WTC11 (cell line): ENCODE results near the gene SNCAIP. TPM values are rescaled to one million over a fixed set of nuclear protein-coding genes. Genes with fewer than 3 reads are reported as not detected.

Experiments used
- ATAC-seq: fragments of 200-7000 bp; cut with Tn5 transposase; 2 replicates; pipeline ENCODE4 v1.10.0; 2021; ENCODE audit warnings: mild to moderate bottlenecking, moderate library complexity
- CTCF ChIA-PET: fragments of 300-600 bp; sonication (Branson Sonifier 250); formaldehyde crosslinking; loops from one replicate; lab custom pipeline; 2021; ENCODE audit warnings: antibody characterized with exemption; lab: Charles Lee
- POLR2A ChIA-PET: fragments of 350-600 bp; sonication (Branson Sonifier 250); formaldehyde crosslinking; loops from one replicate; lab custom pipeline; 2021; ENCODE audit warnings: antibody characterized with exemption; lab: Charles Lee
- DNase-seq: peaks from one replicate; pipeline ENCODE4 v3.0.0; 2021; ENCODE audit warnings: low spot score
- H3K27ac Mint-ChIP-seq: 2 replicates; pipeline ENCODE4 v1.8.0; 2021; ENCODE audit warnings: mixed read lengths
- H3K27me3 Mint-ChIP-seq: 2 replicates; pipeline ENCODE4 v1.8.0; 2021; ENCODE audit warnings: low read depth, mild to moderate bottlenecking, moderate library complexity, mixed read lengths
- H3K36me3 Mint-ChIP-seq: 2 replicates; pipeline ENCODE4 v1.8.0; 2021; ENCODE audit warnings: mixed read lengths
- H3K4me1 Mint-ChIP-seq: 2 replicates; pipeline ENCODE4 v1.8.0; 2022; ENCODE audit warnings: mixed read lengths
- H3K4me3 Mint-ChIP-seq: 2 replicates; pipeline ENCODE4 v1.8.0; 2021; ENCODE audit warnings: mild to moderate bottlenecking, moderate library complexity, mixed read lengths
- H3K9me3 Mint-ChIP-seq: 2 replicates; pipeline ENCODE4 v1.8.0; 2021; ENCODE audit warnings: mixed read lengths
- CREB1 ChIP-seq: sonication (generic); formaldehyde crosslinking; IDR thresholded peaks from 2 replicates; pipeline ENCODE4 v1.8.0; 2023; ENCODE audit warnings: mild to moderate bottlenecking, missing genetic modification reagents
- GABPB1 ChIP-seq: sonication (generic); formaldehyde crosslinking; IDR thresholded peaks from 2 replicates; pipeline ENCODE4 v1.8.1; 2023; ENCODE audit warnings: mild to moderate bottlenecking, missing genetic modification reagents
- GTF2I ChIP-seq: fragments of 250-450 bp; sonication (Bioruptor Pico); conservative IDR thresholded peaks from 2 replicates; pipeline ENCODE4 v1.4.0; 2021; ENCODE audit warnings: mild to moderate bottlenecking
- IRF2 ChIP-seq: sonication (generic); formaldehyde crosslinking; IDR thresholded peaks from 2 replicates; pipeline ENCODE4 v1.8.0; 2022; ENCODE audit warnings: low read depth, missing genetic modification reagents, borderline replicate concordance
- JUN ChIP-seq: sonication (generic); formaldehyde crosslinking; IDR thresholded peaks from 2 replicates; pipeline ENCODE4 v1.8.0; 2023; ENCODE audit warnings: mild to moderate bottlenecking, missing genetic modification reagents
- NFYB ChIP-seq: sonication (generic); formaldehyde crosslinking; conservative IDR thresholded peaks from 2 replicates; pipeline ENCODE4 v1.8.0; 2022; ENCODE audit warnings: low read depth, missing genetic modification reagents
- NR3C1 ChIP-seq: sonication (generic); formaldehyde crosslinking; conservative IDR thresholded peaks from 2 replicates; pipeline ENCODE4 v1.8.1; 2023; ENCODE audit warnings: low read depth, mild to moderate bottlenecking, missing genetic modification reagents
- OVOL2 ChIP-seq: fragments of 250-450 bp; sonication (Bioruptor Pico); IDR thresholded peaks from 2 replicates; pipeline ENCODE4 v1.9.0; 2021; ENCODE audit warnings: mild to moderate bottlenecking, borderline replicate concordance
- PRRX2 ChIP-seq: fragments of 250-450 bp; sonication (Bioruptor Pico); IDR thresholded peaks from 2 replicates; pipeline ENCODE4 v1.8.0; 2021; ENCODE audit warnings: mild to moderate bottlenecking
- RORB ChIP-seq: fragments of 250-450 bp; sonication (Bioruptor Pico); IDR thresholded peaks from 2 replicates; pipeline ENCODE4 v1.9.0; 2021; ENCODE audit warnings: mild to moderate bottlenecking
- TCF7 ChIP-seq: sonication (generic); formaldehyde crosslinking; IDR thresholded peaks from 2 replicates; pipeline ENCODE4 v1.8.0; 2022; ENCODE audit warnings: mild to moderate bottlenecking, low read depth, missing genetic modification reagents, moderate library complexity
- TEAD4 ChIP-seq: sonication (generic); formaldehyde crosslinking; IDR thresholded peaks from 2 replicates; pipeline ENCODE4 v1.8.0; 2022; ENCODE audit warnings: mild to moderate bottlenecking, missing genetic modification reagents
- ZNF121 ChIP-seq: sonication (generic); formaldehyde crosslinking; IDR thresholded peaks from 2 replicates; pipeline ENCODE4 v1.8.0; 2023; ENCODE audit warnings: missing genetic modification reagents
- ZNF232 ChIP-seq: sonication (generic); formaldehyde crosslinking; IDR thresholded peaks from 2 replicates; pipeline ENCODE4 v1.8.0; 2022; ENCODE audit warnings: mild to moderate bottlenecking, missing genetic modification reagents
- ZNF317 ChIP-seq: sonication (generic); formaldehyde crosslinking; IDR thresholded peaks from 2 replicates; pipeline ENCODE4 v1.8.1; 2023; ENCODE audit warnings: low read depth, mild to moderate bottlenecking, moderate library complexity, missing genetic modification reagents, borderline replicate concordance
- total RNA-seq: library from RNA; stranded (reverse); gene quantifications from 3 replicates; pipeline ENCODE4 v1.2.3, GENCODE V29; 2021
- TF ChIP-seq, protein P1 (sequence below): fragments of 200-600 bp; IDR thresholded peaks from 2 replicates; pipeline ENCODE4 v1.8.0; 2022; ENCODE audit warnings: antibody characterized with exemption
- TF ChIP-seq, protein P2 (sequence below): sonication (generic); formaldehyde crosslinking; IDR thresholded peaks from 2 replicates; pipeline ENCODE4 v1.8.1; 2023; ENCODE audit warnings: mild to moderate bottlenecking, missing genetic modification reagents
- TF ChIP-seq, protein P3 (sequence below): sonication (generic); formaldehyde crosslinking; IDR thresholded peaks from 2 replicates; pipeline ENCODE4 v1.8.1; 2022; ENCODE audit warnings: low read depth, missing genetic modification reagents, borderline replicate concordance
- TF ChIP-seq, protein P4 (sequence below): sonication (generic); formaldehyde crosslinking; IDR thresholded peaks from 2 replicates; pipeline ENCODE4 v1.8.0; 2022; ENCODE audit warnings: mild to moderate bottlenecking, missing genetic modification reagents
- TF ChIP-seq, protein P5 (sequence below): sonication (generic); formaldehyde crosslinking; IDR thresholded peaks from 2 replicates; pipeline ENCODE4 v1.8.0; 2022; ENCODE audit warnings: mild to moderate bottlenecking, missing genetic modification reagents
- TF ChIP-seq, protein P6 (sequence below): sonication (generic); formaldehyde crosslinking; IDR thresholded peaks from 2 replicates; pipeline ENCODE4 v1.8.1; 2023; ENCODE audit warnings: mild to moderate bottlenecking, missing genetic modification reagents, moderate library complexity
- TF ChIP-seq, protein P7 (sequence below): sonication (generic); formaldehyde crosslinking; IDR thresholded peaks from 2 replicates; pipeline ENCODE4 v1.8.0; 2022; ENCODE audit warnings: missing genetic modification reagents

Gene SNCAIP
- total RNA-seq, 1 experiment from 2014 or later = 10.0 TPM

DNA sequence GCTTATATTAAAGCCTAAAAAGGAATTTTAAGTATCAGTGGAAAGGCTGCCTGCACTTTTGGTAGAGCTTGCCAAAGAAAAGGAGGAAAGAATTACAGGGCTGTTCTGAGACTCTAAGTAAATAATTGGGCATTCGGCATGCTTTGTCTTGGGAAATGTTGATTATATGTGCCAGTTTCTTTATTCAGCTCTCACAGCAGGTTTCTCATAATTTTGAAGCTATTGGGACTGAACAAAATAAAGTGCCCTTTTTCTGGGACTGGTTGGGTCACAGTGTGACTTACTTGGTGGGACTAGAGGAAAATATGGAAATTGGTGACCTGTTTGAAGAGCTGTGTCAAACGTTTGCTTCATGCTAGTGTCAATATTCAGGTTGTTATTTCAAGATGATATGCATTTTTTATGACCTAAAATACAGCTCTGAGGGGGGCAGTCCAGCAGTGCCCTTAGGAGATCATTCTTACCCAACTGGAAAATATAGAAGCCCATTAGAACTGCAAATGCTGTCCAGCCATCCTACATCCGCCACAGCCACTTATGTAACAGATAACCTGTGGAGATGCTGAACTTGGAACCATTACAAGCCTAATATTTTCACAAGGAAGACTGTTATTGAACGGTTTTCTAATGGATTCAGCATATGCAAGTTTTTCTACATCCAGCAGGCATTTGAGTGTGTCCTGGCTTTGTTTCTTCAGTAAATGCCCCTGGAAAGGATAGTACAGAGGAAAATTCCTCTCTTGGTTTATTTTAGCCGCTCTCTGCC lies 122.4 kb downstream of the SNCAIP start:
- H3K4me1 Mint-ChIP-seq = peaks cover 36% of the 10 kb centered on the region
- H3K9me3 Mint-ChIP-seq = peaks cover 13% of the 10 kb centered on the region
- ChIA-PET CTCF (no interaction called here), POLR2A (no interaction called here)
- no peak for TF ChIP-seq TCF7 (CRISPR knock-in tag)
- TF ChIP-seq RORB (CRISPR knock-in tag) = no peak
- TF ChIP-seq, protein P1, sequence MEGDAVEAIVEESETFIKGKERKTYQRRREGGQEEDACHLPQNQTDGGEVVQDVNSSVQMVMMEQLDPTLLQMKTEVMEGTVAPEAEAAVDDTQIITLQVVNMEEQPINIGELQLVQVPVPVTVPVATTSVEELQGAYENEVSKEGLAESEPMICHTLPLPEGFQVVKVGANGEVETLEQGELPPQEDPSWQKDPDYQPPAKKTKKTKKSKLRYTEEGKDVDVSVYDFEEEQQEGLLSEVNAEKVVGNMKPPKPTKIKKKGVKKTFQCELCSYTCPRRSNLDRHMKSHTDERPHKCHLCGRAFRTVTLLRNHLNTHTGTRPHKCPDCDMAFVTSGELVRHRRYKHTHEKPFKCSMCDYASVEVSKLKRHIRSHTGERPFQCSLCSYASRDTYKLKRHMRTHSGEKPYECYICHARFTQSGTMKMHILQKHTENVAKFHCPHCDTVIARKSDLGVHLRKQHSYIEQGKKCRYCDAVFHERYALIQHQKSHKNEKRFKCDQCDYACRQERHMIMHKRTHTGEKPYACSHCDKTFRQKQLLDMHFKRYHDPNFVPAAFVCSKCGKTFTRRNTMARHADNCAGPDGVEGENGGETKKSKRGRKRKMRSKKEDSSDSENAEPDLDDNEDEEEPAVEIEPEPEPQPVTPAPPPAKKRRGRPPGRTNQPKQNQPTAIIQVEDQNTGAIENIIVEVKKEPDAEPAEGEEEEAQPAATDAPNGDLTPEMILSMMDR = no peak
- TF ChIP-seq, protein P2, sequence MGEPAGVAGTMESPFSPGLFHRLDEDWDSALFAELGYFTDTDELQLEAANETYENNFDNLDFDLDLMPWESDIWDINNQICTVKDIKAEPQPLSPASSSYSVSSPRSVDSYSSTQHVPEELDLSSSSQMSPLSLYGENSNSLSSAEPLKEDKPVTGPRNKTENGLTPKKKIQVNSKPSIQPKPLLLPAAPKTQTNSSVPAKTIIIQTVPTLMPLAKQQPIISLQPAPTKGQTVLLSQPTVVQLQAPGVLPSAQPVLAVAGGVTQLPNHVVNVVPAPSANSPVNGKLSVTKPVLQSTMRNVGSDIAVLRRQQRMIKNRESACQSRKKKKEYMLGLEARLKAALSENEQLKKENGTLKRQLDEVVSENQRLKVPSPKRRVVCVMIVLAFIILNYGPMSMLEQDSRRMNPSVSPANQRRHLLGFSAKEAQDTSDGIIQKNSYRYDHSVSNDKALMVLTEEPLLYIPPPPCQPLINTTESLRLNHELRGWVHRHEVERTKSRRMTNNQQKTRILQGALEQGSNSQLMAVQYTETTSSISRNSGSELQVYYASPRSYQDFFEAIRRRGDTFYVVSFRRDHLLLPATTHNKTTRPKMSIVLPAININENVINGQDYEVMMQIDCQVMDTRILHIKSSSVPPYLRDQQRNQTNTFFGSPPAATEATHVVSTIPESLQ = no peak
- TF ChIP-seq GTF2I (CRISPR knock-in tag) = no peak
- no peak for TF ChIP-seq TEAD4 (CRISPR knock-in tag)
- no peak for TF ChIP-seq CREB1
- TF ChIP-seq, protein P3, sequence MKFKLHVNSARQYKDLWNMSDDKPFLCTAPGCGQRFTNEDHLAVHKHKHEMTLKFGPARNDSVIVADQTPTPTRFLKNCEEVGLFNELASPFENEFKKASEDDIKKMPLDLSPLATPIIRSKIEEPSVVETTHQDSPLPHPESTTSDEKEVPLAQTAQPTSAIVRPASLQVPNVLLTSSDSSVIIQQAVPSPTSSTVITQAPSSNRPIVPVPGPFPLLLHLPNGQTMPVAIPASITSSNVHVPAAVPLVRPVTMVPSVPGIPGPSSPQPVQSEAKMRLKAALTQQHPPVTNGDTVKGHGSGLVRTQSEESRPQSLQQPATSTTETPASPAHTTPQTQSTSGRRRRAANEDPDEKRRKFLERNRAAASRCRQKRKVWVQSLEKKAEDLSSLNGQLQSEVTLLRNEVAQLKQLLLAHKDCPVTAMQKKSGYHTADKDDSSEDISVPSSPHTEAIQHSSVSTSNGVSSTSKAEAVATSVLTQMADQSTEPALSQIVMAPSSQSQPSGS (CRISPR knock-in tag) = no peak
- no peak for TF ChIP-seq PRRX2
- no peak for TF ChIP-seq NR3C1 (CRISPR knock-in tag)
- TF ChIP-seq NFYB (CRISPR knock-in tag) = no peak
- no peak for TF ChIP-seq IRF2 (CRISPR knock-in tag)
- no peak for TF ChIP-seq ZNF317 (CRISPR knock-in tag)
- TF ChIP-seq ZNF232 = no peak
- no peak for TF ChIP-seq GABPB1 (CRISPR knock-in tag)
- H3K36me3 Mint-ChIP-seq = peaks cover 5% of the 10 kb centered on the region; the same call in 1 of the 2 replicates
- no peak for DNase-seq
- H3K27ac Mint-ChIP-seq = no peak overlapping the region; the same call in none of the 2 replicates
- no peaks in the 10 kb centered on the region for H3K27me3 Mint-ChIP-seq
- ATAC-seq = no peak
- no peak overlapping the region for H3K4me3 Mint-ChIP-seq

DNA sequence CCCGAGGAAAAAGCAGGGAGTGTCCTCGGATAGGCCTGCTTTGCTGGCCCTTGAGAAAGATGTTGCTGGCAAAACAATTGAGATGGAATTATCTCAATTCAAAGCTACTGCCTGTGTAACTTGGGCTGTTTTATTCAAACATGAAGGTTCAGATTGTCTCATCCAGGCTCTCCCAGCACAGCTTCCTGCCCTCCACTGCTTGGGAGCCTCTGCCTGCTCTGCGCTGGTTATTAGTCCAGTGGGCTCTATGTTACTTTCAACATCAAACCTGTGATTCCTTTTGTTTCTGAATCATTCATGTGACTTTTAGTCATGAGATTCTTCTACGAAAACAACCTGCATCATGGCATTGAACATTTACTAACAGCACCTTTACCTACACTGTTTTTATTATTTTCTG lies 123.2 kb downstream of the SNCAIP start:
- CTCF ChIA-PET = no interaction called here
- no peak for DNase-seq
- Mint-ChIP-seq H3K27me3 (no peaks in the 10 kb centered on the region), H3K36me3 (peaks cover 3% of the 10 kb centered on the region; the same call in 1 of the 2 replicates), H3K4me1 (peaks cover 33% of the 10 kb centered on the region), H3K4me3 (no peak overlapping the region), H3K27ac (no peak overlapping the region; the same call in 1 of the 2 replicates)
- no peak for ATAC-seq
- POLR2A ChIA-PET = no interaction called here
- no peak for TF ChIP-seq OVOL2 (CRISPR knock-in tag)
- TF ChIP-seq NR3C1 (CRISPR knock-in tag) = no peak
- no peak for TF ChIP-seq JUN (CRISPR knock-in tag)
- no peak for TF ChIP-seq IRF2 (CRISPR knock-in tag)
- TF ChIP-seq, protein P4, sequence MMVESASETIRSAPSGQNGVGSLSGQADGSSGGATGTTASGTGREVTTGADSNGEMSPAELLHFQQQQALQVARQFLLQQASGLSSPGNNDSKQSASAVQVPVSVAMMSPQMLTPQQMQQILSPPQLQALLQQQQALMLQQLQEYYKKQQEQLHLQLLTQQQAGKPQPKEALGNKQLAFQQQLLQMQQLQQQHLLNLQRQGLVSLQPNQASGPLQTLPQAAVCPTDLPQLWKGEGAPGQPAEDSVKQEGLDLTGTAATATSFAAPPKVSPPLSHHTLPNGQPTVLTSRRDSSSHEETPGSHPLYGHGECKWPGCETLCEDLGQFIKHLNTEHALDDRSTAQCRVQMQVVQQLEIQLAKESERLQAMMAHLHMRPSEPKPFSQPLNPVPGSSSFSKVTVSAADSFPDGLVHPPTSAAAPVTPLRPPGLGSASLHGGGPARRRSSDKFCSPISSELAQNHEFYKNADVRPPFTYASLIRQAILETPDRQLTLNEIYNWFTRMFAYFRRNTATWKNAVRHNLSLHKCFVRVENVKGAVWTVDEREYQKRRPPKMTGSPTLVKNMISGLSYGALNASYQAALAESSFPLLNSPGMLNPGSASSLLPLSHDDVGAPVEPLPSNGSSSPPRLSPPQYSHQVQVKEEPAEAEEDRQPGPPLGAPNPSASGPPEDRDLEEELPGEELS (CRISPR knock-in tag) = no peak
- no peak for TF ChIP-seq ZNF121 (CRISPR knock-in tag)
- TF ChIP-seq, protein P5, sequence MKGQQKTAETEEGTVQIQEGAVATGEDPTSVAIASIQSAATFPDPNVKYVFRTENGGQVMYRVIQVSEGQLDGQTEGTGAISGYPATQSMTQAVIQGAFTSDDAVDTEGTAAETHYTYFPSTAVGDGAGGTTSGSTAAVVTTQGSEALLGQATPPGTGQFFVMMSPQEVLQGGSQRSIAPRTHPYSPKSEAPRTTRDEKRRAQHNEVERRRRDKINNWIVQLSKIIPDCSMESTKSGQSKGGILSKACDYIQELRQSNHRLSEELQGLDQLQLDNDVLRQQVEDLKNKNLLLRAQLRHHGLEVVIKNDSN = no peak
- TF ChIP-seq, protein P6, sequence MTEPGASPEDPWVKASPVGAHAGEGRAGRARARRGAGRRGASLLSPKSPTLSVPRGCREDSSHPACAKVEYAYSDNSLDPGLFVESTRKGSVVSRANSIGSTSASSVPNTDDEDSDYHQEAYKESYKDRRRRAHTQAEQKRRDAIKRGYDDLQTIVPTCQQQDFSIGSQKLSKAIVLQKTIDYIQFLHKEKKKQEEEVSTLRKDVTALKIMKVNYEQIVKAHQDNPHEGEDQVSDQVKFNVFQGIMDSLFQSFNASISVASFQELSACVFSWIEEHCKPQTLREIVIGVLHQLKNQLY (CRISPR knock-in tag) = no peak
- TF ChIP-seq, protein P7, sequence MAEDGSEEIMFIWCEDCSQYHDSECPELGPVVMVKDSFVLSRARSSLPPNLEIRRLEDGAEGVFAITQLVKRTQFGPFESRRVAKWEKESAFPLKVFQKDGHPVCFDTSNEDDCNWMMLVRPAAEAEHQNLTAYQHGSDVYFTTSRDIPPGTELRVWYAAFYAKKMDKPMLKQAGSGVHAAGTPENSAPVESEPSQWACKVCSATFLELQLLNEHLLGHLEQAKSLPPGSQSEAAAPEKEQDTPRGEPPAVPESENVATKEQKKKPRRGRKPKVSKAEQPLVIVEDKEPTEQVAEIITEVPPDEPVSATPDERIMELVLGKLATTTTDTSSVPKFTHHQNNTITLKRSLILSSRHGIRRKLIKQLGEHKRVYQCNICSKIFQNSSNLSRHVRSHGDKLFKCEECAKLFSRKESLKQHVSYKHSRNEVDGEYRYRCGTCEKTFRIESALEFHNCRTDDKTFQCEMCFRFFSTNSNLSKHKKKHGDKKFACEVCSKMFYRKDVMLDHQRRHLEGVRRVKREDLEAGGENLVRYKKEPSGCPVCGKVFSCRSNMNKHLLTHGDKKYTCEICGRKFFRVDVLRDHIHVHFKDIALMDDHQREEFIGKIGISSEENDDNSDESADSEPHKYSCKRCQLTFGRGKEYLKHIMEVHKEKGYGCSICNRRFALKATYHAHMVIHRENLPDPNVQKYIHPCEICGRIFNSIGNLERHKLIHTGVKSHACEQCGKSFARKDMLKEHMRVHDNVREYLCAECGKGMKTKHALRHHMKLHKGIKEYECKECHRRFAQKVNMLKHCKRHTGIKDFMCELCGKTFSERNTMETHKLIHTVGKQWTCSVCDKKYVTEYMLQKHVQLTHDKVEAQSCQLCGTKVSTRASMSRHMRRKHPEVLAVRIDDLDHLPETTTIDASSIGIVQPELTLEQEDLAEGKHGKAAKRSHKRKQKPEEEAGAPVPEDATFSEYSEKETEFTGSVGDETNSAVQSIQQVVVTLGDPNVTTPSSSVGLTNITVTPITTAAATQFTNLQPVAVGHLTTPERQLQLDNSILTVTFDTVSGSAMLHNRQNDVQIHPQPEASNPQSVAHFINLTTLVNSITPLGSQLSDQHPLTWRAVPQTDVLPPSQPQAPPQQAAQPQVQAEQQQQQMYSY (CRISPR knock-in tag) = no peak
- TF ChIP-seq, all 79 proteins: peak for 0
- peaks cover 10% of the 10 kb centered on the region; the same call in 1 of the 2 replicates for H3K9me3 Mint-ChIP-seq
